ENCODE results near the gene NID2. TPM values are rescaled to one million over a fixed set of nuclear protein-coding genes. Genes with fewer than 3 reads are reported as not detected.

NID2 gene
- total RNA-seq, 1 experiment from 2014 or later = 9.5 TPM

DNA sequence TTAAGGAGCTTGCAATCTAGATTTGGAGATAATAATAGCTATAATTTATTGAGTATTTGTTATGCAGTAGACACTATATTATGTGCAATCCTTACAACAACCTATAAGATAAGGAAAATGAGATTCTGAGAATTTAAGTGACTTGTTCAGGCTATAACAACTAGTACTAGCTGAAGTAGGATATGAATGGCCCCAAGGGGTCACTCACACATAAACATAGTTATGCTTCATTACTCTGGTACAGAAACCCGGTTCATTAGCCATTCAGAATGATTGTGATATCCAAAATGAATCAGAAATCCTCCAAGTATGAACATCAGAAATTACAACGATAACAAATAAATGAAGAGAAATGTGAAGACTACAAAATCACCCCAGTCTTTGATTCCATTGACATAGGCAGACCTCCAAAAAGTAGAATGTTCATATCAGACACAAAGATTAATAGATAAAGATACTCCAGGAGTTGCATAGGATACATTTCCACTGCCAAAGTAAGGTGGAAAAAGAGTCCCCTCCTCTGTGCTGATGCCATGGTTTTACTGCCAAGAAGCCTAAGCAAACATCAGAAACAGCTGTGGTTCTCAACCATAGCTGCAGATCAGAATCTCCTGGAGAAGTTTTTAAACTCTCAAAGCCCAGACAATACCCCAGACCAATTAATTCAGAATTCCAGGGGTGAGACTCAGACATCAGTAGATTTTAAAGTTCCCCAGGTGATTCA is 8.6 kb upstream of the NID2 start:
- Histone ChIP-seq H3K27me3 (replicated peaks; ENCODE audit: control insufficient read depth, insufficient read depth, low read length) (no peaks in the 10 kb centered on the region), H3K9me3 (no peaks in the 10 kb centered on the region), H3K36me3 (ENCODE audit: control insufficient read depth, insufficient read depth, low read length) (no peaks in the 10 kb centered on the region), H3K4me1 (peaks cover 50% of the 10 kb centered on the region), H3K4me3 (ENCODE audit: low read depth, low read length) (no peak overlapping the region)
- ChIA-PET CTCF (no interaction called here), POLR2A (no interaction called here)
- H3K27ac Mint-ChIP-seq (ENCODE audit: unreplicated experiment) = no peak overlapping the region
- no peaks in the 10 kb centered on the region for H3K9me3 Mint-ChIP-seq (ENCODE audit: unreplicated experiment)
- no peaks in the 10 kb centered on the region for H3K27me3 Mint-ChIP-seq (ENCODE audit: insufficient read depth, unreplicated experiment)
- no peak for DNase-seq
- BruUV-seq (replicated peaks) = no TSS peak
- TF ChIP-seq, protein P1, sequence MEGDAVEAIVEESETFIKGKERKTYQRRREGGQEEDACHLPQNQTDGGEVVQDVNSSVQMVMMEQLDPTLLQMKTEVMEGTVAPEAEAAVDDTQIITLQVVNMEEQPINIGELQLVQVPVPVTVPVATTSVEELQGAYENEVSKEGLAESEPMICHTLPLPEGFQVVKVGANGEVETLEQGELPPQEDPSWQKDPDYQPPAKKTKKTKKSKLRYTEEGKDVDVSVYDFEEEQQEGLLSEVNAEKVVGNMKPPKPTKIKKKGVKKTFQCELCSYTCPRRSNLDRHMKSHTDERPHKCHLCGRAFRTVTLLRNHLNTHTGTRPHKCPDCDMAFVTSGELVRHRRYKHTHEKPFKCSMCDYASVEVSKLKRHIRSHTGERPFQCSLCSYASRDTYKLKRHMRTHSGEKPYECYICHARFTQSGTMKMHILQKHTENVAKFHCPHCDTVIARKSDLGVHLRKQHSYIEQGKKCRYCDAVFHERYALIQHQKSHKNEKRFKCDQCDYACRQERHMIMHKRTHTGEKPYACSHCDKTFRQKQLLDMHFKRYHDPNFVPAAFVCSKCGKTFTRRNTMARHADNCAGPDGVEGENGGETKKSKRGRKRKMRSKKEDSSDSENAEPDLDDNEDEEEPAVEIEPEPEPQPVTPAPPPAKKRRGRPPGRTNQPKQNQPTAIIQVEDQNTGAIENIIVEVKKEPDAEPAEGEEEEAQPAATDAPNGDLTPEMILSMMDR (IDR thresholded peaks at IDR 0.05; ENCODE audit: insufficient read depth in 1 of 2, low read depth in 1 of 2, low read length in 1 of 2, severe bottlenecking in 1 of 2, unreplicated experiment in 1 of 2) = no peak
- no peak overlapping the region for H3K4me3 Mint-ChIP-seq (ENCODE audit: unreplicated experiment)
- intact Hi-C loops (cut with micrococcal nuclease; ENCODE audit: unreplicated experiment) = no loop called here
- peaks cover 34% of the 10 kb centered on the region for H3K4me1 Mint-ChIP-seq (ENCODE audit: low read depth, unreplicated experiment)
- no peaks in the 10 kb centered on the region for H3K36me3 Mint-ChIP-seq (ENCODE audit: insufficient read depth, unreplicated experiment)

GRCh38 chr14:52076334-52076733 is 7.5 kb upstream of the NID2 start:
- Histone ChIP-seq H3K4me3 (ENCODE audit: low read depth, low read length) (no peak overlapping the region), H3K9me3 (no peaks in the 10 kb centered on the region), H3K4me1 (peaks cover 44% of the 10 kb centered on the region), H3K36me3 (ENCODE audit: control insufficient read depth, insufficient read depth, low read length) (no peaks in the 10 kb centered on the region), H3K27me3 (replicated peaks; ENCODE audit: control insufficient read depth, insufficient read depth, low read length) (no peaks in the 10 kb centered on the region)
- CTCF ChIA-PET = interaction anchor here (0.5 kb wide), 1 partner anchor 249 kb away, joined by 3 read pairs; no protein-coding TSS in a partner anchor
- no TSS peak for BruUV-seq (replicated peaks)
- H3K27ac Mint-ChIP-seq (ENCODE audit: unreplicated experiment) = no peak overlapping the region
- H3K36me3 Mint-ChIP-seq (ENCODE audit: insufficient read depth, unreplicated experiment) = no peaks in the 10 kb centered on the region
- no peak for DNase-seq
- POLR2A ChIA-PET = no interaction called here
- H3K9me3 Mint-ChIP-seq (ENCODE audit: unreplicated experiment) = no peaks in the 10 kb centered on the region
- H3K4me1 Mint-ChIP-seq (ENCODE audit: low read depth, unreplicated experiment) = peaks cover 38% of the 10 kb centered on the region
- no peak overlapping the region for H3K4me3 Mint-ChIP-seq (ENCODE audit: unreplicated experiment)
- TF ChIP-seq, protein P1 (IDR thresholded peaks at IDR 0.05; ENCODE audit: insufficient read depth in 1 of 2, low read depth in 1 of 2, low read length in 1 of 2, severe bottlenecking in 1 of 2, unreplicated experiment in 1 of 2) = no peak
- no peaks in the 10 kb centered on the region for H3K27me3 Mint-ChIP-seq (ENCODE audit: insufficient read depth, unreplicated experiment)
- intact Hi-C loops (cut with micrococcal nuclease; ENCODE audit: unreplicated experiment) = no loop called here

- Histone ChIP-seq H3K4me3 (ENCODE audit: low read depth, low read length) (no peak overlapping the region), H3K9me3 (no peaks in the 10 kb centered on the region), H3K27me3 (replicated peaks; ENCODE audit: control insufficient read depth, insufficient read depth, low read length) (no peaks in the 10 kb centered on the region), H3K36me3 (ENCODE audit: control insufficient read depth, insufficient read depth, low read length) (no peaks in the 10 kb centered on the region), H3K4me1 (peaks cover 34% of the 10 kb centered on the region)
- intact Hi-C loops (cut with micrococcal nuclease; ENCODE audit: unreplicated experiment) = no loop called here
- TF ChIP-seq, protein P1 (IDR thresholded peaks at IDR 0.05; ENCODE audit: insufficient read depth in 1 of 2, low read depth in 1 of 2, low read length in 1 of 2, severe bottlenecking in 1 of 2, unreplicated experiment in 1 of 2) = no peak
- Mint-ChIP-seq H3K9me3 (ENCODE audit: unreplicated experiment) (no peaks in the 10 kb centered on the region), H3K27me3 (ENCODE audit: insufficient read depth, unreplicated experiment) (no peaks in the 10 kb centered on the region), H3K36me3 (ENCODE audit: insufficient read depth, unreplicated experiment) (no peaks in the 10 kb centered on the region), H3K27ac (ENCODE audit: unreplicated experiment) (no peak overlapping the region), H3K4me3 (ENCODE audit: unreplicated experiment) (no peak overlapping the region), H3K4me1 (ENCODE audit: low read depth, unreplicated experiment) (peaks cover 30% of the 10 kb centered on the region)
- BruUV-seq (replicated peaks) = no TSS peak
- CTCF ChIA-PET = no interaction called here
- POLR2A ChIA-PET = no interaction called here
- DNase-seq = no peak
Measured at GRCh38 chr14:52075371-52075770, 6.5 kb upstream of the NID2 start.

Measured in Caco-2 (cell line).